ENCODE results near the gene ZNF581.

The ZNF581 gene

DNA sequence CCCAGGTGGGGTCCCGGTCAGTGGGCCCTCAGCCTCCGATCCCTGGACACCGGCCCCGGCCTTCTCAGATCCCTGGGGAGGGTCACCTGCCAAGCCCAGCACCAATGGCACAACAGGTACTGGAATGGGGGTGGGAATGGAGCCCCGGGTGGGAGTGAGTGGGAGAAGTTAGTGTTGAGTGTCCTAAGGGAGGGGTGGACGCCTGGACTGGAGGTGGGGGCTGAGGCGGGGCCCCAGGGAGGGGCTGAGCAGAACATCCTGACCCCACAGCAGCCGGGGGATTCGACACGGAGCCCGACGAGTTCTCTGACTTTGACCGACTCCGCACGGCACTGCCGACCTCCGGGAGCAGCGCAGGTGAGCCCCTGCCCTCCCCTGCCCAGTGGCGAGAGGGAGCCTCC is 49.2 kb downstream of the ZNF581 start:
- no peak for DNase-seq (ENCODE audit: low read depth in 3 of 3, low spot score in 1 of 3)

DNA sequence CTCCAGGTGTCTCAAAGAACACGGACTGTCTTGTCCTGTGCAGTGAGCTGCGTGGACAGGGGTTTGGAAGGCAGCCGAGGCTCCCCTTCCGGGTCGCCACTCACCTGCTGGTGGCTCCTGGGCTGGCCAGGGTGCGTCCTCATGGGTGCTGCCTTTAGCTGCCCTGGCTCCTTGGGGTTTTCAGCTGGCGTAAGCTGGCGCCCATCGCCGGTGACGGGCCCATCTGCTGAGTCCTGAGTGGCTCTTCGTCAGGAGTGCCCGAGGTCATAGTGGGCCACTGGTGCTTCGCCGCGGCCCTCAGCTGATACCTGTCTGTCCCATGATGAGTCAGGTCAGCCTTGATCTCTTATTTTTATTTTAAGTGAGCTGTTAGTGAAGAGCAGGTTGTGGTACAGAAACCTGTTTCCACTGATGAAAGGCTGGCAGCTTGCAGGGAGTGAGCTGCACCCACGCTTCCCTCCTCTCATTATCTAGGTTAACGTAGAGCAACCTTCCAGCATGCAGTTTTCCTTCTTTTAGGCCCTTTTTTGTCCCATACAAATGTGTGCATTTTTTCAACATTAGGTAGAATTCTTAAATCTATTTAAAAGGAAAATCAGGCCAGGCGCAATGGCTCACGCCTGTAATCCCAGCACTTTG is 50.0 kb downstream of the ZNF581 start:
- DNase-seq (ENCODE audit: low read depth in 3 of 3, low spot score in 1 of 3), result no peak

DNA sequence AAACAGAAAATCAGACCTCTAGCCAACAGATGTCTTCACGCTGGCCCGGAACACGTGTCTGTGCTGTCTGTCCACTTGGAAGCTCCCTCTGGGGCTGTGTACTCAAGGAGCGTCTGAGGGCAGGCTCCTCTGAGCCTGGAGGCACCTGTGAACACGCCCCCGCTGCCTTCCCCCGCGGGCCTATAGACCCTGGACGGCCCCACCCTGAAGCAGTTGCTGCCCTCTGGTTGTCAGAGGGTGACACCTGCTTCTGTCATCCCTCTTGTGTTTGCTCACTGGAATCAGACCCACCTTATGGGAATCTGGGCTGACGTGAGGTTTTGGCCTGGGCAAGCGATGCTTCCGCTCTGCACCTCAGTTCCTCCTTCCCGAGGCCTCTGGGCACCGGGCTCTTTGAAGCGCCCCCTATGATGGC is 50.8 kb downstream of the ZNF581 start:
- no peak for DNase-seq (ENCODE audit: low read depth in 3 of 3, low spot score in 1 of 3)

DNA sequence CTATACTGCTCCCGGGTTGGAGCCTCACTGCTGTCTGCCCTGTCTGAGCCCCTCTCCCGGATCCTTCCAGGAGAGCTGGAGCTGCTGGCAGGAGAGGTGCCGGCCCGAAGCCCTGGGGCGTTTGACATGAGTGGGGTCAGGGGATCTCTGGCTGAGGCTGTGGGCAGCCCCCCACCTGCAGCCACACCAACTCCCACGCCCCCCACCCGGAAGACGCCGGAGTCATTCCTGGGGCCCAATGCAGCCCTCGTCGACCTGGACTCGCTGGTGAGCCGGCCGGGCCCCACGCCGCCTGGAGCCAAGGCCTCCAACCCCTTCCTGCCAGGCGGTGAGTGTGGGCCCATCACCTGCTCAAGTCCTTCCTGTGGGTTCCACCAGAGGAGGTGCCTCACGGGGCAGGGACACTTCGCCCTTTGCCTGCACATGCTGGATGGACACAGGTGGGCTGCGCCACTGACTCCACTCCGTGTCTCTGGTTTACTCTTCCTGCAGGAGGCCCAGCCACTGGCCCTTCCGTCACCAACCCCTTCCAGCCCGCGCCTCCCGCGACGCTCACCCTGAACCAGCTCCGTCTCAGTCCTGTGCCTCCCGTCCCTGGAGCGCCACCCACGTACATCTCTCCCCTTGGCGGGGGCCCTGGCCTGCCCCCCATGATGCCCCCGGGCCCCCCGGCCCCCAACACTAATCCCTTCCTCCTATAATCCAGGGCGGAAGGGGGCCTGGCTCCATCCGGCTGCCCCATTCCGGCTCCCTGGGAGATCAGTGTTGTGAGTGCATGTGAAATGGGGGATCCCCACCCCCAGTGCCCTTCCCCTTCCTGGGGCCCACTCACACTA is 51.4 kb downstream of the ZNF581 start:
- DNase-seq (ENCODE audit: low read depth in 3 of 3, low spot score in 1 of 3), result no peak

Data from stimulated activated CD4-positive, alpha-beta T cell treated with anti-CD3 and anti-CD28 coated beads, TNF-alpha, amount 100 ng/mL, for 1 hour (primary cell).